ENCODE measurements around the gene FRMPD4. TPM values are rescaled to one million over a fixed set of nuclear protein-coding genes. Genes with fewer than 3 reads are reported as not detected.

FRMPD4 gene
- total RNA-seq, 1 donor from 2014 or later, result 0.13 TPM

- DNase-seq (ENCODE audit: low spot score) (no peak), ATAC-seq (no peak)
- intact Hi-C loops (cut with DNase I), result no loop called here
These were observed 265.3 kb downstream of the FRMPD4 start for GRCh38 chrX:12403474-12404082.

GRCh38 chrX:12405306-12405705 is 267.0 kb downstream of the FRMPD4 start:
- ATAC-seq (no peak), DNase-seq (ENCODE audit: low spot score) (no peak)
- intact Hi-C loops (cut with DNase I), result no loop called here

DNA sequence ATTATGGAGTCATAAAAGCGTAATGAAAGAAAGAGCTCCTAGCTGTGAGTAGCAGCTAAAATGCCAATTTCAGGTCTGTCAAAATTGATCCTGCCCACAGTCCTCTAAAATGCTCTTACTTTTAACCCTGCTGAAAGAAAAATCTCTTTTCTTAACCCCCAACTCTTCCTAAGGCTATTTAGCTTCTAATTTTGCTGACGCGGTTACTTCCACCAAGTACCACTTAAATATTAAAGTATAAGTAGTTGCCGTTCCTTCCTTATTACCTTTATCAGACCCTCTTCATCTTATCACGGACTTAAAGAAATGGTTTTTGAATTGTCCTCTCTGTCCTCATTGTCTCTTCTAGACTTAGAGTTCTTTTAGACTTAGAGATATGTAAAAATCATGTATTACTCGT is 272.2 kb downstream of the FRMPD4 start:
- ATAC-seq, result no peak
- intact Hi-C loops (cut with DNase I), result no loop called here

DNA sequence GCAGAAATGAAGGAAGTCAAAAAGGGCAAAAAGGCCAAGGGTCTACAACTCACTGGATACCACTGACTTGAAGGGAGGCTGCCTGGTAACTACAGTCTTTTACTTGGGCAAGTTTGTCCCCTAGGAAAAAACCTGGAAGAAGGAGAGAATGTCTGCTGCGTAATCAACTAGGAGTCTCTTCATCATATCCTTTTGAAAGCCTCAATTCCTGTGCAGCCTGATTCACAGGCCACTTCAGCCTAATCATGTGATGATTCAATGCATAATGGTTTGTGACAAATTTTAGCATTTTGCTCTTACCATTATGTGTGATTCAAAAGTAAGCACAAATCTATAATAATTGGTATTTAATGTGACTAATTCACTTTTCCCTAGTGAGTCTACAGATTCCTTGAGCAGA is 273.6 kb downstream of the FRMPD4 start:
- ATAC-seq (no peak), DNase-seq (ENCODE audit: low spot score) (no peak)
- intact Hi-C loops (cut with DNase I), result no loop called here

More for the DNA sequence above, 272.2 kb downstream of the FRMPD4 start:
- no peak for DNase-seq (ENCODE audit: low spot score)

DNA sequence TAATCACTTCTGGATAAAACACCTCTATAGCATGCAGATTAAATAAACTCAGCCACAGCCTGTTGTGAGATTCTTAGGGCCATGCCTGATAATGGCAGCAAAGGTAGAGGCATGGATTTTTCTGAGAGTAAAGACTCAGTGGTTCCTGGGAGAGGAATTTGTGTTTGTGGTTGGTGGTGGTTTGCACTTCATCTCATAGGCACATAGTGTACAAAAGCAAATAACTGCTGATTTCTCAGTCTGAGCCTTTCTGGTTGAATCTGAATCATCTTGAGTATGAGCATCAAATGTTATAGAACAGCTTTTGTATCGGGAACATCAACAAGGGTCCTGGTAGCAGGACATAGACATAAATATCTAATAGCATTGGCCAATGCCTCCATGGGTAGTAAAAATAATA is 274.3 kb downstream of the FRMPD4 start:
- intact Hi-C loops (cut with DNase I), result no loop called here
- DNase-seq (ENCODE audit: low spot score) (no peak), ATAC-seq (no peak)

DNA sequence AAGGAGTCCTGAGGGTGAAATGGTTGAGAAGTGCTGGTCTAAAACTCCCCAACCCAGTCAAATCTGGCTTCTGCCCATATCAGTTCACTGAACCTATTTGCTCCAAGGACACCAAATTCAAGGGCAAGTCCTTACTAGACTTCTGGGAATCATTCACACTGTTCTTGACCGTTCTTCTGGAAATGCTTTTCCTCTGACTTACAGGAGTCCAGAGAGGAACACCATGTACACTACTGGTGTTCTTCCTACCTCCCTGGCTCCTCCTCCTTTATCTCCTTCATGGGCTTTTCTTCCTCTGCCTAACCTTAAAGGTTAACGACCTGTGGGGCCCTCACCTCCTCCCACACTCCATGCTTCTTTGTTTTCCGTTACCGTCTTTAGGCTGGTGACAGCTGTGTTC is 281.3 kb downstream of the FRMPD4 start:
- intact Hi-C loops (cut with DNase I), result no loop called here
- DNase-seq (ENCODE audit: low spot score), result no peak
- no peak for ATAC-seq

DNA sequence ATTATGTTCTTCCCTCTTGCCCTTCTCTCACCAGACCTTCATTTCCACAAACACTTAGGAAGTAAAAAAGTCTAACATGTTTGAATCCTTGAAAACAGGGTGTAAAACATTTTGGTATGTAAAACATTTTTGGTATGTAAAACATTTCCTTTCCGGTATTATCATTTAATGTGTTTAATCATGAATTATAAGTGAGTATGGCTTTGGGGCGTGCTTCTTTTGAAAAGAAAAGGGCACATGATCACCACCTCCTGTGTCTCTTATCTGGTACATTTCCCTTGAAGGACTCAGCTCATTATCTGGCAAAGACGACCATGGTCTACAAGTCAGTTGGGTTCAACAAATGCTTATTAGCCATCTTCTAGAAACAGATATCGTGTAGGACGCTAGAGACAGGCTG is 283.6 kb downstream of the FRMPD4 start:
- DNase-seq (ENCODE audit: low spot score) (no peak), ATAC-seq (no peak)
- intact Hi-C loops (cut with DNase I), result no loop called here

GRCh38 chrX:12423346-12423745 is 285.1 kb downstream of the FRMPD4 start:
- DNase-seq (ENCODE audit: low spot score) (no peak), ATAC-seq (no peak)
- intact Hi-C loops (cut with DNase I), result no loop called here

DNA sequence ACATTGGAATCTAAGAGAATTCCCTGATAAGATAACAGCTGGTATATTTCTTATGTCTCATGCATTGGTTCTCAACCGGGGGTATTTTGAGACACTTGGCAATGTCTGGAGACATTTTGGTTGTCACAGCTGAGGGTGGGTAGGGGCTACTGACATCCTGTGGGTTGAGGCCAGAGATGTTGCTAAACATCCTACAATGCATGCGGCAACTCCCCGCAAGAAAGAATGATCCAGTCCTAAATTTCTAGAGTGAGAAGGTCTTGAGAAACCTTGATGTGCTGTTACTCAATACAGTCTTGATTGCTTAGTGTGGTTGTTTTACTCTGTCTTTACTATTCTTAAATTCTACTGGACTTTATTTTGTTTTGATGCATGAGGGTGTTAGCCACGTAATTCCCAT is 287.2 kb downstream of the FRMPD4 start:
- intact Hi-C loops (cut with DNase I), result no loop called here
- ATAC-seq, result no peak
- no peak for DNase-seq (ENCODE audit: low spot score)

- intact Hi-C loops (cut with DNase I), result no loop called here
- DNase-seq (ENCODE audit: low spot score), result no peak
- no peak for ATAC-seq
These were observed 288.1 kb downstream of the FRMPD4 start for GRCh38 chrX:12426420-12426819.

DNA sequence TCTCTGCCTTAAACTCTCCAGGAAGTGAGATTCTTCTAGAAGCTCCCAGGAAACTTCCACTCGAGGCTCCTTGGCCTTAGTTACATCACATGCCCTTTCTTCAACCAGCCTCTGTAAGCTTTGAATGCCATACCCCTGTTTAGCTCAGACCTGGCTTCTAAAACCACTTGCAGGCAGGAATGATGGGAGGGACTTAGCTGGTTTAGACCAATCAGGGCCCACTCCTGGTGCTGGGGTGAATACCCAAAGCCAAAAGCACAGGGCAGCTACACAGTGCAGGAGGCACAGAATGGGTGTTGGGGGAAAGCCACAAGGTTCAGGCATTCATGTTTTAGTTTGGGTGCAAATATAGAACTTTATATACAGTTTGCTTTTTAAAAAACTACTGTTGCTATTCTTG is 296.2 kb downstream of the FRMPD4 start:
- ATAC-seq, result no peak
- no peak for DNase-seq (ENCODE audit: low spot score)
- intact Hi-C loops (cut with DNase I), result no loop called here

DNA sequence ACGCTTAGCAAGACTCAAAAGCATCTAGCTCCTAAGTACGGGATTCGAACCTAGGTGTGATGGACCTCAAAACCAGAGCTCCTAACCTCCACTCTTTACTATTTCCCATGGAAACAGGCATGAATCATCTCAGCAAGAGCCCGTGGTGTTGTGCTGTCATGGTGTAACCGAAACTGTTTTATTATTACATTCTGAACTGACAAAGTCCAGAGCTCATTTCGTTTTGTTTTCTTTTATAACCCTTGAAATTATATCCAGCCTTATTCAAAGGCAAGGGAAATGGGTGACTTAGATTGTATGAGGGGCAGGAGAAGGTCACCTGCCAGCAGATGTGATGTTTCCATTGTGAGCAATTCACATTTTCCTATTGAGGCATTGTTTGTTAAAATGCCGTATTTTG is 301.1 kb downstream of the FRMPD4 start:
- DNase-seq (ENCODE audit: low spot score) (no peak), ATAC-seq (no peak)
- intact Hi-C loops (cut with DNase I), result no loop called here

DNA sequence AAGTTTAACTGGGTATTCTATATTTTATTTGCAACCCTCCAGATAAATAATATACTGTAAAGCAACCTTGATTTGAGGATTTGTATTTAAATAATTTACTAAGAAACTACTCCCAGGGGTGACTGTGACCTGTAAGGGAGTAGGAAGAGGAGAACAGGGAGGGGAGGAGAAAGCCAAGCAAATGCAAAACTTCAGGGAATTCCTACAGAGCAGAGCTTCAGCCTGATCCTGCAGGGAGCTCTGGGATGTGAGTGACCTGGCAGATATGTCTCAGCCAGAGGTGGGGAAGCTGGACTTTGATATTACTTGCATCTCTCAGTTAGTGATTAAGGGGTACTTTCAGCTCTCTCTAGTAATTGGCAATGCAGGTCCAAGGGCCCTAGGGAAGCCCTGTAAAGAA is 302.0 kb downstream of the FRMPD4 start:
- DNase-seq (ENCODE audit: low spot score), result no peak
- no peak for ATAC-seq
- intact Hi-C loops (cut with DNase I), result no loop called here

- DNase-seq (ENCODE audit: low spot score) (no peak), ATAC-seq (peak; percentile 35)
- intact Hi-C loops (cut with DNase I), result no loop called here
These were observed 303.3 kb downstream of the FRMPD4 start for GRCh38 chrX:12441381-12442128.

GRCh38 chrX:12443534-12444098 is 305.3 kb downstream of the FRMPD4 start:
- DNase-seq (ENCODE audit: low spot score) (no peak), ATAC-seq (peak; percentile 85)
- intact Hi-C loops (cut with DNase I), result no loop called here

- intact Hi-C loops (cut with DNase I), result no loop called here
- DNase-seq (ENCODE audit: low spot score), result no peak
- no peak for ATAC-seq
These were observed 308.2 kb downstream of the FRMPD4 start for GRCh38 chrX:12446342-12447075.

- intact Hi-C loops (cut with DNase I), result no loop called here
- no peak for DNase-seq (ENCODE audit: low spot score)
- ATAC-seq, result no peak
These were observed 309.3 kb downstream of the FRMPD4 start for GRCh38 chrX:12447448-12448064.

DNA sequence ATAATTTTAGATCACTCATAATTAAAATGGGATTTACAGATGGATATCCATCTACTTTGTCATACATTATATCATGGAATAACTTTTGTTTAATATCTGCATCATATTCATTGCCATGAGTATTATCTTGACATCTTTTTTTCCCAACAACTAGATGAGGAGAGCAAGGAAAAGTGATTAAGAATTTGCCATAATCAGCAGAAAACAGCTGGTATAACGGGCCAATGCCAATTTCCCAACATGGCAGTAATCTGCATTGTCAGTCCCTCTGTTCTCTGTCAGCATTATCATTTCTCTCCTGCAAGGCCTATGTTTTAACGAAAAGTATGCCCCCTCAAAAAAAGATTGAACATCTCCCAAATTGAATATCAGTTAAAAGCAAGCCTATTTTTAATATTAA is 314.0 kb downstream of the FRMPD4 start:
- no peak for ATAC-seq
- DNase-seq (ENCODE audit: low spot score), result no peak
- intact Hi-C loops (cut with DNase I), result no loop called here

DNA sequence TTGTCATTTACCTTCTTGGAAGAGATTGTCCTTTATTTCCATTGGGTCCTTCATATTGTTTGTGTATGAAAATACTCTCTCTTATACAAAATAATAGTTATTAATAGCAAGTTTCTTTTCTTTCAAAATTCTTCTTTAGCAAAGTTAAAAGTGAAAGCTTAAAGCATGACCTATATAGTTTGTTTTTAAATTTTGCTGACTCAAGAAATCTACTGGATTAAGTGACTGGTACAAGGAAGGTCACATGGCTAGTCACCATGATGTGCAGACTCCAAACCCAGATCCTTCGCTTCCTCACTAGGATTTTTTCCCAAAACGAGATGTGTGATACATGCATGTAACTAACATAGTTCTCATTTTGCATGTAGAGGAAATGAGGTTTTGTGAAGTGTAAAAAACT is 322.7 kb downstream of the FRMPD4 start:
- intact Hi-C loops (cut with DNase I), result no loop called here

DNA sequence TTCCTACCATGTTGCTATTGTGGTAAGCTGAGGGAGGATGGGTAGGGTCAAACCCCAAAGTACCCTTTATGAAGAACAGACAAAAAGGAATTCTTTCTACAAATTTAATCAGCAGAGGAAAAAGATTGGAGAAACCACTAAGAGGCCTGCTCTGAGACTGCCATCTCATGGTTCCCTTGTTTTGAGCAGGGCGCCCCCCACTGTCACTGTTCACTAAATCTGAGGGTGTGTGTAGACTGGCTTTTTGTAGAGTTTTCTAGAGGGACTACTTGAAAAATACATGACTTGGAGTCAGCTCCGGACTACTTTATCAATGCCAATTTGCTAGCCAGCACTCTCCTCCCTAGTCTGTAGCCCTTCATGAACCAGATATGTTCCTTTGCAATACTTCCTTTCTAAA is 324.8 kb downstream of the FRMPD4 start:
- no peak for DNase-seq (ENCODE audit: low spot score)

More for the DNA sequence above, 322.7 kb downstream of the FRMPD4 start:
- no peak for ATAC-seq
- no peak for DNase-seq (ENCODE audit: low spot score)

More for the DNA sequence above, 324.8 kb downstream of the FRMPD4 start:
- no peak for ATAC-seq
- intact Hi-C loops (cut with DNase I), result no loop called here

All from sciatic nerve (tissue), 2 donors.